Mammary epithelial cell (primary cell): ENCODE data around the gene ZNF326.

Experiments
- EZH2 ChIP-seq: IDR thresholded peaks from 2 replicates; pipeline ENCODE4 v1.6.1; 2012; ENCODE audit warnings: low read length, inconsistent platforms, borderline replicate concordance
- TF ChIP-seq, protein P1 (sequence below), 2 donors: IDR thresholded peaks in 1 of 2; conservative IDR thresholded peaks in 1 of 2; 2 replicates each; pipeline ENCODE4 v1.5.1; 2011 to 2012; ENCODE audit warnings: inconsistent platforms in 2 of 2, low read length in 2 of 2, mild to moderate bottlenecking in 2 of 2, control low read depth in 1 of 2, low read depth in 1 of 2; ENCODE audit not compliant: insufficient read depth in 1 of 2; ENCODE audit errors: extremely low read depth in 1 of 2

DNA sequence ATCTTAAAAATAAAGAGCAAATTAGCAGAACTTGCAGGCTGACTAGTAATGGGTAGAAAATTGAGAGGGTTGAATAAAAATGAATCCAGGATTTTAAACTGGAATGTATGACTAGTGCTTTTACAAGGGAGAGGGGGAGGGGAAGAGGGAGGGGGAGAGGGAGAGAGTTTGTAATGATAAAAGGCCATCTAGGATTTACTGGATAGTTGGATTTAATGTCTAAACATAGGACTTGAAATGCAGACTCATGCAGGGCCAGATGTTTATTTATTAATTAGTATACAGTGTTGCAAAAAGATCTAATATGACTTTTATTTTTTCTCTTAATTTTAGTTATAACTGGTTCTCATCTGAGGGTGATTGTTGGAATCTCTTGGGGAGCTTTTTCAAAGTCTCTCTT is 4.3 kb downstream of the ZNF326 start:
- TF ChIP-seq, protein P1, sequence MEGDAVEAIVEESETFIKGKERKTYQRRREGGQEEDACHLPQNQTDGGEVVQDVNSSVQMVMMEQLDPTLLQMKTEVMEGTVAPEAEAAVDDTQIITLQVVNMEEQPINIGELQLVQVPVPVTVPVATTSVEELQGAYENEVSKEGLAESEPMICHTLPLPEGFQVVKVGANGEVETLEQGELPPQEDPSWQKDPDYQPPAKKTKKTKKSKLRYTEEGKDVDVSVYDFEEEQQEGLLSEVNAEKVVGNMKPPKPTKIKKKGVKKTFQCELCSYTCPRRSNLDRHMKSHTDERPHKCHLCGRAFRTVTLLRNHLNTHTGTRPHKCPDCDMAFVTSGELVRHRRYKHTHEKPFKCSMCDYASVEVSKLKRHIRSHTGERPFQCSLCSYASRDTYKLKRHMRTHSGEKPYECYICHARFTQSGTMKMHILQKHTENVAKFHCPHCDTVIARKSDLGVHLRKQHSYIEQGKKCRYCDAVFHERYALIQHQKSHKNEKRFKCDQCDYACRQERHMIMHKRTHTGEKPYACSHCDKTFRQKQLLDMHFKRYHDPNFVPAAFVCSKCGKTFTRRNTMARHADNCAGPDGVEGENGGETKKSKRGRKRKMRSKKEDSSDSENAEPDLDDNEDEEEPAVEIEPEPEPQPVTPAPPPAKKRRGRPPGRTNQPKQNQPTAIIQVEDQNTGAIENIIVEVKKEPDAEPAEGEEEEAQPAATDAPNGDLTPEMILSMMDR (conservative IDR thresholded peaks at IDR 0.05 in 1 of 2, IDR thresholded peaks at IDR 0.05 in 1 of 2; ENCODE audit: extremely low read depth in 1 of 2, insufficient read depth in 1 of 2, low read depth in 1 of 2, low read length in 2 of 2): no peak
- no peak for TF ChIP-seq EZH2
